A673 (cell line): ENCODE results near the gene LAMA2.

Experiments used
- EZH2 ChIP-seq: fragments of 200-600 bp; sonication (generic); IDR thresholded peaks from 2 replicates; pipeline ENCODE4 v1.6.1; 2017; ENCODE audit warnings: borderline replicate concordance, low read depth, mild to moderate bottlenecking, mixed read lengths, antibody characterized with exemption, low read length; ENCODE audit not compliant: poor library complexity, severe bottlenecking
- TF ChIP-seq, protein P1 (sequence below): fragments of 300-800, 200-600 bp; sonication (generic); conservative IDR thresholded peaks from 2 replicates; pipeline ENCODE4 v1.5.1; 2017; ENCODE audit warnings: low read depth, mild to moderate bottlenecking, antibody characterized with exemption, low read length, moderate library complexity, mixed read lengths

DNA sequence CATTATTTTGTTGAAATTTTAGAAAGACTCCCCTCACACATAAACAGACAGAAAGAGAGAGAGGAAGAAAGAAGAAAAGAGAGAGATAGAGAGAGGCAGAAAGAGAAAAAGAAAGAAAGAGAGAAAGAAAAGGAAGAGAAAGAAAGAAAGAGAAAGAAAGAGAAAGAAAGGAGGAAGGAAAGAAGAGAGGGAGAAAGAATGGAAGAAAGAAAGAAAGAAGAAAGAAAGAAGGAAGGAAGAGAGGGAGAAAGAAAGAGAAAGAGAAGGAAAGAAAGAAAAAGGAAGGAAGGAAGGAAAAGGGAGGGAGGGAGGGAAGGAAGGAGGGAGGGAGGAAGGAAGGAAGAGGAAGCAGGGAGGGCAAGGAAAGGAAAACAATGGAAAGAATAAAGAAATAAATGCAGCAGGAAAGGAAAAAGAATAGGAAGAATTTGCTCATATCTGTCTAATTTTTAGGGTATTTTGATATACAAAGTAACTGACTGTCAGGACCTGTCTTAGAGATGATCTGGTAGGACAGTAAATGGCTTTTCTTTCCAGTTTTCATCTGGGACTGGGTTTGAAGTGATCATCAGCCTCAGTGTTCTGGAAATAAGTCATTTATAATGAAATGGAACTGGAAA is 325.6 kb downstream of the LAMA2 start:
- TF ChIP-seq, protein P1, sequence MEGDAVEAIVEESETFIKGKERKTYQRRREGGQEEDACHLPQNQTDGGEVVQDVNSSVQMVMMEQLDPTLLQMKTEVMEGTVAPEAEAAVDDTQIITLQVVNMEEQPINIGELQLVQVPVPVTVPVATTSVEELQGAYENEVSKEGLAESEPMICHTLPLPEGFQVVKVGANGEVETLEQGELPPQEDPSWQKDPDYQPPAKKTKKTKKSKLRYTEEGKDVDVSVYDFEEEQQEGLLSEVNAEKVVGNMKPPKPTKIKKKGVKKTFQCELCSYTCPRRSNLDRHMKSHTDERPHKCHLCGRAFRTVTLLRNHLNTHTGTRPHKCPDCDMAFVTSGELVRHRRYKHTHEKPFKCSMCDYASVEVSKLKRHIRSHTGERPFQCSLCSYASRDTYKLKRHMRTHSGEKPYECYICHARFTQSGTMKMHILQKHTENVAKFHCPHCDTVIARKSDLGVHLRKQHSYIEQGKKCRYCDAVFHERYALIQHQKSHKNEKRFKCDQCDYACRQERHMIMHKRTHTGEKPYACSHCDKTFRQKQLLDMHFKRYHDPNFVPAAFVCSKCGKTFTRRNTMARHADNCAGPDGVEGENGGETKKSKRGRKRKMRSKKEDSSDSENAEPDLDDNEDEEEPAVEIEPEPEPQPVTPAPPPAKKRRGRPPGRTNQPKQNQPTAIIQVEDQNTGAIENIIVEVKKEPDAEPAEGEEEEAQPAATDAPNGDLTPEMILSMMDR, result no peak
- no peak for TF ChIP-seq EZH2
